HG03442 (cell line): ENCODE results near the gene IL17RC.
A peak's percentile ranks its signal among the peaks of the same experiment; 100 is the strongest.
"Not testable (repeated sequence)": the region's sequence is repeated elsewhere in the genome, so short reads cannot be mapped to it uniquely, and the experiment has no call there.

Experiments used
- ATAC-seq: cut with Tn5 transposase; IDR thresholded peaks from one replicate; pipeline ENCODE4 v1.9.1; 2021; ENCODE audit warnings: mild to moderate bottlenecking, moderate library complexity; ENCODE audit not compliant: unreplicated experiment

The IL17RC gene

GRCh38 chr3:9916734-9917680 lies at the start of gene IL17RC:
TSS of gene IL17RC (plus strand) at chr3:9917098. CDS start at chr3:9917316, 218 bp downstream.
- no peak for ATAC-seq

- no peak for ATAC-seq
Measured at GRCh38 chr3:9867106-9867505, 49.8 kb upstream of the IL17RC start.

- ATAC-seq = no peak
Measured at GRCh38 chr3:9869955-9870354, 46.9 kb upstream of the IL17RC start.

- ATAC-seq = no peak
Measured at GRCh38 chr3:9870978-9871377, 45.9 kb upstream of the IL17RC start.

GRCh38 chr3:9872067-9872466 lies 44.8 kb upstream of the IL17RC start:
- not testable (repeated sequence) for ATAC-seq

GRCh38 chr3:9875448-9875847 lies 41.5 kb upstream of the IL17RC start:
- ATAC-seq = no peak

- not testable (repeated sequence) for ATAC-seq
Measured at GRCh38 chr3:9876255-9876654, 40.6 kb upstream of the IL17RC start.

- ATAC-seq = no peak
Measured at GRCh38 chr3:9876991-9877390, 39.9 kb upstream of the IL17RC start.

GRCh38 chr3:9878700-9879099 lies 38.2 kb upstream of the IL17RC start:
- ATAC-seq = no peak

- no peak for ATAC-seq
Measured at GRCh38 chr3:9879830-9880549, 36.9 kb upstream of the IL17RC start, which contains the start of gene CIDEC. TSS of gene CIDEC (minus strand) at chr3:9880253. CDS start at chr3:9878486, 1,767 bp downstream.

GRCh38 chr3:9881441-9881840 lies 35.5 kb upstream of the IL17RC start:
- ATAC-seq = no peak

GRCh38 chr3:9883706-9884554 lies 33.0 kb upstream of the IL17RC start:
- ATAC-seq = no peak

- ATAC-seq = no peak
Measured at GRCh38 chr3:9884555-9885165, 32.2 kb upstream of the IL17RC start.

- no peak for ATAC-seq
Measured at GRCh38 chr3:9886328-9886727, 30.6 kb upstream of the IL17RC start.

- no peak for ATAC-seq
Measured at GRCh38 chr3:9887480-9887879, 29.4 kb upstream of the IL17RC start.

GRCh38 chr3:9888540-9888939 lies 28.4 kb upstream of the IL17RC start:
- ATAC-seq = no peak

GRCh38 chr3:9889405-9889804 lies 27.5 kb upstream of the IL17RC start:
- no peak for ATAC-seq

- ATAC-seq = peak; percentile 77
Measured at GRCh38 chr3:9890249-9891071, 26.4 kb upstream of the IL17RC start, which contains the start of gene JAGN1. TSS of gene JAGN1 (plus strand) at chr3:9890610. CDS start at chr3:9890723, 113 bp downstream.

- ATAC-seq = no peak
Measured at GRCh38 chr3:9891072-9891622, 25.8 kb upstream of the IL17RC start.
